Liver (tissue), 3 donors: ENCODE measurements around the gene PTPRN2.

Experiments
- ATF3 ChIP-seq: IDR thresholded peaks from 2 replicates; pipeline ENCODE4 v1.6.1; 2016; ENCODE audit warnings: antibody characterized with exemption
- CTCF ChIP-seq: fragments of 150-350 bp; IDR thresholded peaks from 2 replicates; pipeline ENCODE4 v1.5.1; 2017; ENCODE audit warnings: improper control_type of control experiment, low read depth, low read length; ENCODE audit not compliant: missing input control
- EGR1 ChIP-seq, 2 donors: IDR thresholded peaks; 2 replicates each; pipeline ENCODE4 v1.6.1; 2016 to 2018; ENCODE audit warnings: antibody characterized with exemption in 2 of 2, low read depth in 2 of 2
- FOXA1 ChIP-seq: IDR thresholded peaks from 2 replicates; pipeline ENCODE4 v1.6.1; 2016; ENCODE audit warnings: antibody characterized with exemption
- GABPA ChIP-seq, 2 donors: IDR thresholded peaks in 1 of 2; conservative IDR thresholded peaks in 1 of 2; 2 replicates each; pipeline ENCODE4 v1.6.1; 2016; ENCODE audit warnings: antibody characterized with exemption in 2 of 2, mild to moderate bottlenecking in 1 of 2, moderate library complexity in 1 of 2
- JUND ChIP-seq, 2 donors: IDR thresholded peaks; 2 replicates each; pipeline ENCODE4 v1.6.1; 2016; ENCODE audit warnings: antibody characterized with exemption in 2 of 2
- REST ChIP-seq: IDR thresholded peaks from 2 replicates; pipeline ENCODE4 v1.6.1; 2016; ENCODE audit warnings: antibody characterized with exemption, mild to moderate bottlenecking
- SP1 ChIP-seq: IDR thresholded peaks from 2 replicates; pipeline ENCODE4 v1.6.1; 2018; ENCODE audit warnings: antibody characterized with exemption, mild to moderate bottlenecking
- TAF1 ChIP-seq: conservative IDR thresholded peaks from 2 replicates; pipeline ENCODE4 v1.6.1; 2016; ENCODE audit warnings: antibody characterized with exemption, mild to moderate bottlenecking
- ZBTB33 ChIP-seq: IDR thresholded peaks from 2 replicates; pipeline ENCODE4 v1.6.1; 2016; ENCODE audit warnings: antibody characterized with exemption
- donor health status: healthy.
- donor health status: healthy.

GRCh38 chr7:157754416-157754790, 833.2 kb downstream of the PTPRN2 start:
- TF ChIP-seq CTCF (no peak), FOXA1 (no peak), ATF3 (no peak), REST (no peak), TAF1 (no peak), ZBTB33 (no peak), SP1 (no peak), GABPA (IDR thresholded peaks at IDR 0.05 in 1 of 2, conservative IDR thresholded peaks at IDR 0.05 in 1 of 2) (no peak), JUND (IDR thresholded peaks at IDR 0.05) (no peak), EGR1 (IDR thresholded peaks at IDR 0.05; ENCODE audit: low read depth in 2 of 2) (no peak)
